ENCODE results near the gene AGMO. TPM values are rescaled to one million over a fixed set of nuclear protein-coding genes. Genes with fewer than 3 reads are reported as not detected.

AGMO gene
- polyA plus RNA-seq, 1 experiment = not detected

- TF ChIP-seq CTCF (IDR thresholded peaks at IDR 0.05; ENCODE audit: insufficient read depth, low read depth, low read length) = no peak
- Histone ChIP-seq H3K36me3 (ENCODE audit: control insufficient read depth, insufficient read depth, low read length) (no peaks in the 10 kb centered on the region), H3K27me3 (ENCODE audit: control insufficient read depth, insufficient read depth, low read length) (no peaks in the 10 kb centered on the region), H3K4me3 (ENCODE audit: low read depth, low read length) (no peak overlapping the region)
- ChIA-PET POLR2A (no interaction called here), CTCF (no interaction called here)
- no peak for DNase-seq (ENCODE audit: low read depth)
Observed at GRCh38 chr7:15557686-15558085, 4.1 kb downstream of the AGMO start.

DNA sequence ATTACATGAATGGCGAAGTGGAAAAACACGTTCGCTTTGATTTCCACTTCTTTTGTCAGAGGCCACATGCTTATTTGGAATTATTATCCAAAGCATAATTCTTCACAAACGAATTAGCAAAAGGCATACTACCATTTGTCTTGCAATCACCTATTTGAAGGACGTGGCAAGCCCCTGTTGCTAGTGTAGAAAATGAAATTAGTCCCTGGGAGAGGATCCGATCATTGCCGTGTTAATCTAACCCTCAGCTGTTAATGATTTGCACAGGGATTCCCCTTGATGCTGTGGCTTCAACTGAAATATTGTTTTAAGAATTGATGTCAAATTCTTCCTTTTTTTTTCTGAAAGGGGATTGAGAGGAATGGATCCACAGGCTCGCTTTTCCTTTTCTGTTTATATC lies 4.6 kb downstream of the AGMO start:
- DNase-seq (ENCODE audit: low read depth) = no peak
- ChIA-PET POLR2A (no interaction called here), CTCF (no interaction called here)
- Histone ChIP-seq H3K36me3 (ENCODE audit: control insufficient read depth, insufficient read depth, low read length) (no peaks in the 10 kb centered on the region), H3K27me3 (ENCODE audit: control insufficient read depth, insufficient read depth, low read length) (no peaks in the 10 kb centered on the region), H3K4me3 (ENCODE audit: low read depth, low read length) (no peak overlapping the region)
- no peak for TF ChIP-seq CTCF (IDR thresholded peaks at IDR 0.05; ENCODE audit: insufficient read depth, low read depth, low read length)

GRCh38 chr7:15556339-15557105 lies 5.3 kb downstream of the AGMO start:
- H3K4me3 ChIP-seq (ENCODE audit: low read depth, low read length) = no peak overlapping the region
- no peak for TF ChIP-seq CTCF (IDR thresholded peaks at IDR 0.05; ENCODE audit: insufficient read depth, low read depth, low read length)
- ChIA-PET CTCF (no interaction called here), POLR2A (interaction anchor here (0.7 kb wide), 1 partner anchor 996 kb away, joined by 15 read pairs; no protein-coding TSS in a partner anchor)
- no peaks in the 10 kb centered on the region for H3K36me3 ChIP-seq (ENCODE audit: control insufficient read depth, insufficient read depth, low read length)
- no peaks in the 10 kb centered on the region for H3K27me3 ChIP-seq (ENCODE audit: control insufficient read depth, insufficient read depth, low read length)
- no peak for DNase-seq (ENCODE audit: low read depth)

DNA sequence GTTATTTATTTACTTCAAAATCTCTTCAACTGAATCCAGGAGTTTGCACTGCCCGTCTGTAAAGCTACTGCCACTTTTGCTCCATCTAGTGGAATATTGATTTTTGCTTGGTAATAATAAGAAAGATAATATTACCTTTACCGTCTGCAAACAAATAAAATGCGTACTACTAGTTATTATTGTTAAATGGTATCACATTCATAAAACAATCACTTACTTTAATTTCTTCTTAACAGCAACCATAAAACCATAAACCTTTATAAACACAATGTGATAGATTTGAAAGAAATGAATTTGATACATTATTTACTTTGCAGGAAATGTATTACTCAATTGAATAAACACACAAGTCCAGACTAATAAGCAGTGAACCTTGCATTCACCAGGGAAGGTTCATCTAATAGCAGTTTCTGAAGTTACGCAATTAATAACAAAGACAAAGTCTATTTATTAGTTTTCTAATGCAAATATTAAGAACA lies 6.4 kb downstream of the AGMO start:
- no peaks in the 10 kb centered on the region for H3K27me3 ChIP-seq (ENCODE audit: control insufficient read depth, insufficient read depth, low read length)
- DNase-seq (ENCODE audit: low read depth) = no peak
- CTCF ChIA-PET = interaction anchor here (0.6 to 0.9 kb wide), 2 partner anchors 38 to 342 kb away, joined by 3 to 4 read pairs; no protein-coding TSS in a partner anchor
- no peaks in the 10 kb centered on the region for H3K36me3 ChIP-seq (ENCODE audit: control insufficient read depth, insufficient read depth, low read length)
- POLR2A ChIA-PET = interaction anchor here (0.6 kb wide), 1 partner anchor 231 kb away, joined by 3 read pairs; no protein-coding TSS in a partner anchor
- TF ChIP-seq CTCF (IDR thresholded peaks at IDR 0.05; ENCODE audit: insufficient read depth, low read depth, low read length) = peak; percentile 29; the same call in 1 of the 2 replicates
- no peak overlapping the region for H3K4me3 ChIP-seq (ENCODE audit: low read depth, low read length)

DNA sequence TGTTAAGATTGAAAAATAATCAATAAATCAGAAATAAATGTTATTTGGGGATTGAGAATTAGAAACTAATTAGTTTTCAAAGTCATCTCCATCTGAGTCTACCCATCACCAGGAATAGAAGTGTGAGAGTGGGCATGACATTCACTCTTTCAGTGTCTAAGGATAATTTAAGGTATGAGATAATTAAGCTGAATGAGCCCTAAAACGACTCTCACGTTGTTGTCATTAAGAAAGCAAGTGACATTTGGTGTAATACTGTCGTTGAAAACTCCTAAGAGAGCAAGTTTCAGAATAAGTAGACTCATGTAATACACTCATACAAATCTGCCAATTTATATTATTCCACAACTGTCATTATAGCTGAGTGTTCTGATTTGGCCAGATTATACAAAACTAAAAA lies 7.1 kb downstream of the AGMO start:
- CTCF ChIA-PET = interaction anchor here (0.9 kb wide), 1 partner anchor 38 kb away, joined by 3 read pairs; no protein-coding TSS in a partner anchor
- POLR2A ChIA-PET = no interaction called here
- Histone ChIP-seq H3K36me3 (ENCODE audit: control insufficient read depth, insufficient read depth, low read length) (no peaks in the 10 kb centered on the region), H3K27me3 (ENCODE audit: control insufficient read depth, insufficient read depth, low read length) (no peaks in the 10 kb centered on the region), H3K4me3 (ENCODE audit: low read depth, low read length) (no peak overlapping the region)
- no peak for DNase-seq (ENCODE audit: low read depth)
- no peak for TF ChIP-seq CTCF (IDR thresholded peaks at IDR 0.05; ENCODE audit: insufficient read depth, low read depth, low read length)
